GM12878 (cell line): Measurements from ENCODE around the gene GNGT2. TPM values are rescaled to one million over a fixed set of nuclear protein-coding genes. Genes with fewer than 3 reads are reported as not detected.

ENCODE experiments used
- CREM ChIP-seq: IDR thresholded peaks from 2 replicates; pipeline ENCODE4 v1.6.1; 2014; ENCODE audit warnings: antibody characterized with exemption, low read depth
- EED ChIP-seq: sonication (generic); IDR thresholded peaks from 2 replicates; pipeline ENCODE4 v1.6.1; 2016; ENCODE audit warnings: antibody characterized with exemption, low read depth
- FOS ChIP-seq: IDR thresholded peaks from 3 replicates; pipeline ENCODE4 v1.6.1; 2011; ENCODE audit warnings: borderline replicate concordance; ENCODE audit not compliant: insufficient read length; ENCODE audit errors: extremely low read depth
- GABPA ChIP-seq: IDR thresholded peaks from 2 replicates; pipeline ENCODE4 v1.6.1; 2014; ENCODE audit warnings: antibody characterized with exemption, low read depth, mild to moderate bottlenecking, inconsistent platforms
- GATAD2B ChIP-seq: fragments of 450-650 bp; conservative IDR thresholded peaks from 2 replicates; pipeline ENCODE4 v1.6.1; 2017; ENCODE audit warnings: low read depth, mild to moderate bottlenecking, moderate library complexity
- HDAC2 ChIP-seq: fragments of 200-600 bp; sonication (generic); IDR thresholded peaks from 2 replicates; pipeline ENCODE4 v1.6.1; 2017
- LARP7 ChIP-seq: fragments of 450-650 bp; IDR thresholded peaks from 2 replicates; pipeline ENCODE4 v1.6.1; 2017; ENCODE audit warnings: mild to moderate bottlenecking
- MEF2B ChIP-seq: fragments of 450-650 bp; IDR thresholded peaks from 2 replicates; pipeline ENCODE4 v1.6.1; 2018; ENCODE audit warnings: mild to moderate bottlenecking, moderate library complexity; ENCODE audit not compliant: partially characterized antibody, poor library complexity, severe bottlenecking
- MXI1 ChIP-seq: fragments of 150-350 bp; IDR thresholded peaks from 2 replicates; pipeline ENCODE4 v1.6.1; 2011; ENCODE audit warnings: low read depth, mild to moderate bottlenecking, inconsistent platforms, low read length, improper control_type of control experiment
- MYB ChIP-seq: fragments of 150-350 bp; IDR thresholded peaks from 2 replicates; pipeline ENCODE4 v1.6.1; 2014; ENCODE audit warnings: mild to moderate bottlenecking, low read depth, low read length, borderline replicate concordance
- NFYA ChIP-seq: IDR thresholded peaks from 2 replicates; pipeline ENCODE4 v1.6.1; 2011; ENCODE audit warnings: low read depth, mild to moderate bottlenecking, low read length, improper control_type of control experiment, borderline replicate concordance
- POLR2A ChIP-seq: IDR thresholded peaks from 2 replicates; pipeline ENCODE4 v1.6.1; 2011; ENCODE audit warnings: low read depth, mild to moderate bottlenecking, low read length
- RAD21 ChIP-seq: IDR thresholded peaks from 2 replicates; pipeline ENCODE4 v1.6.1; 2011; ENCODE audit warnings: mild to moderate bottlenecking, low read depth, low read length, moderate library complexity; ENCODE audit not compliant: insufficient read depth
- SIN3A ChIP-seq: IDR thresholded peaks from 2 replicates; pipeline ENCODE4 v1.6.1; 2012; ENCODE audit warnings: low read depth, low read length, improper control_type of control experiment
- SMARCA5 ChIP-seq: fragments of 450-650 bp; IDR thresholded peaks from 2 replicates; pipeline ENCODE4 v1.6.1; 2017; ENCODE audit warnings: mild to moderate bottlenecking
- SPI1 ChIP-seq: IDR thresholded peaks from 2 replicates; pipeline ENCODE4 v1.6.1; 2011; ENCODE audit warnings: low read depth, mild to moderate bottlenecking, low read length, moderate library complexity, borderline replicate concordance; ENCODE audit not compliant: insufficient read depth
- SREBF2 ChIP-seq: IDR thresholded peaks from 2 replicates; pipeline ENCODE4 v1.6.1; 2012; ENCODE audit warnings: mild to moderate bottlenecking, low read length
- SUZ12 ChIP-seq: fragments of 200-600 bp; sonication (generic); IDR thresholded peaks from one replicate; pipeline ENCODE4 v1.6.1; 2018; ENCODE audit warnings: antibody characterized with exemption, mild to moderate bottlenecking; ENCODE audit not compliant: unreplicated experiment
- TCF3 ChIP-seq: IDR thresholded peaks from 2 replicates; pipeline ENCODE4 v1.6.1; 2012; ENCODE audit warnings: low read depth, mild to moderate bottlenecking, low read length, borderline replicate concordance; ENCODE audit not compliant: insufficient read depth
- WRNIP1 ChIP-seq: IDR thresholded peaks from 2 replicates; pipeline ENCODE4 v1.6.1; 2011; ENCODE audit warnings: low read depth, low read length, improper control_type of control experiment, borderline replicate concordance
- polyA plus RNA-seq, 11 experiments: library from polyadenylated mRNA; depleted of rRNA in 4 of 11; unstranded in 6 of 11; stranded (reverse) in 5 of 11; fragments of >200 nt; fragmentation: Nextera tagmentation in 4 of 11; fragmentation: Illumina TruSeq in 1 of 11; extraction: Ambion mirVana in 4 of 11; extraction: Trizol in 1 of 11; gene quantifications; 1 replicate in 1 of 11; 2 replicates in 10 of 11; pipeline versions ENCODE4 v1.2.1 to v1.2.3, GENCODE V29; 2011 to 2016; ENCODE audit warnings: inconsistent platforms in 2 of 11, missing spikeins in 2 of 11, low read depth in 1 of 11
- total RNA-seq, 4 experiments: library from RNA; depleted of rRNA in 3 of 4; stranded (reverse); fragments of >200 nt in 3 of 4; fragmentation: Illumina TruSeq in 1 of 4; extraction: Trizol in 1 of 4; gene quantifications; 2 replicates each; pipeline versions ENCODE4 v1.2.1 to v1.2.3, GENCODE V29; 2013 to 2021
- TF ChIP-seq, protein P1 (sequence below): fragments of 150-350 bp; IDR thresholded peaks from 2 replicates; pipeline ENCODE4 v1.6.1; 2016; ENCODE audit warnings: low read depth, low read length
- TF ChIP-seq, protein P2 (sequence below): IDR thresholded peaks from 2 replicates; pipeline ENCODE4 v1.6.1; 2012; ENCODE audit warnings: low read depth, low read length, improper control_type of control experiment
- TF ChIP-seq, protein P3 (sequence below): fragments of 450-650 bp; IDR thresholded peaks from 2 replicates; pipeline ENCODE4 v1.6.1; 2017; ENCODE audit warnings: mild to moderate bottlenecking, low read depth, inconsistent platforms; ENCODE audit not compliant: poor library complexity, severe bottlenecking
- TF ChIP-seq, protein P4 (sequence below): fragments of 450-650 bp; IDR thresholded peaks from 2 replicates; pipeline ENCODE4 v1.6.1; 2017; ENCODE audit warnings: borderline replicate concordance

GNGT2 gene
- total and polyA plus RNA-seq, 10 of the 15 experiments (the other 5 are each of a cell fraction or from before 2014, with no cell fraction given), result 15.3 to 60.4 (median 32.0) TPM

DNA sequence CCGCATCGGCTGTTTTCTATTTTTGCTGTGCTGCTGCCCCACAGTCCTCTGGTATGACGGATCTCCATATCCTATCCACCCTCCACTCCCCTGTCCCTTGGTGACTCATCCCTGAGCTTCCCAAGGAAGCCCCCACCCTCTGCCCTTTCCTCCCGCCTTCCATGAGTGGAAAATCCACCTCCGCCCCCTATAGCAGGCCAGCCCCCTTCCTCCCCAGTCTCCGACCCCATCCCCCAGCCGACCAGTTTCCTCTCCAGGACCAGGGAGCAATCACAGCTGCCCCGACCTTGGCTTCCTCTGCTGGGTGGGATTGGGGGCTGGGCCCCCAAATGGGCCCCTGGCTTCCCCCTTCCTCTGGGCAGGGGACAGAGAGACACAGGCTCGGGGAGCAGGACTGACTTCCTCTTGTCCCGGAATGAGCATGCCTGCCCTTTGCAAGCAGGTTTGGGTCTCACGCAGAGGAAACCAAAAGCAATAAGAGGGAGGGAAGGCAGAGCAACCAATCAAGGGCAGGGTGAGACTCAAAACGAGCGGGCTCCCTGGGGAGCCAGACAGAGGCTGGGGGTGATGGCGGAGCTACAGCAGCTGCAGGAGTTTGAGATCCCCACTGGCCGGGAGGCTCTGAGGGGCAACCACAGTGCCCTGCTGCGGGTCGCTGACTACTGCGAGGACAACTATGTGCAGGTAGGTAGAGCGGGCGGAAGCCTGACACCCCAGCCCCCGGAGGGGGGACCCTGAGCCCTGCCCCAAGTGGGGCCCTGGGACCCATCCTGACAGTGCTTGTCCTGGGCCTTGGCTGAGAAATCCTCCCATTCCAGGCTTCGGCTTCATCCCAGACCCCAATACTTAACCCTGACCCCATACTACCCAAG is at the start of gene GNGT2, which contains the start of gene ABI3 (continued):
- TF ChIP-seq, protein P1, sequence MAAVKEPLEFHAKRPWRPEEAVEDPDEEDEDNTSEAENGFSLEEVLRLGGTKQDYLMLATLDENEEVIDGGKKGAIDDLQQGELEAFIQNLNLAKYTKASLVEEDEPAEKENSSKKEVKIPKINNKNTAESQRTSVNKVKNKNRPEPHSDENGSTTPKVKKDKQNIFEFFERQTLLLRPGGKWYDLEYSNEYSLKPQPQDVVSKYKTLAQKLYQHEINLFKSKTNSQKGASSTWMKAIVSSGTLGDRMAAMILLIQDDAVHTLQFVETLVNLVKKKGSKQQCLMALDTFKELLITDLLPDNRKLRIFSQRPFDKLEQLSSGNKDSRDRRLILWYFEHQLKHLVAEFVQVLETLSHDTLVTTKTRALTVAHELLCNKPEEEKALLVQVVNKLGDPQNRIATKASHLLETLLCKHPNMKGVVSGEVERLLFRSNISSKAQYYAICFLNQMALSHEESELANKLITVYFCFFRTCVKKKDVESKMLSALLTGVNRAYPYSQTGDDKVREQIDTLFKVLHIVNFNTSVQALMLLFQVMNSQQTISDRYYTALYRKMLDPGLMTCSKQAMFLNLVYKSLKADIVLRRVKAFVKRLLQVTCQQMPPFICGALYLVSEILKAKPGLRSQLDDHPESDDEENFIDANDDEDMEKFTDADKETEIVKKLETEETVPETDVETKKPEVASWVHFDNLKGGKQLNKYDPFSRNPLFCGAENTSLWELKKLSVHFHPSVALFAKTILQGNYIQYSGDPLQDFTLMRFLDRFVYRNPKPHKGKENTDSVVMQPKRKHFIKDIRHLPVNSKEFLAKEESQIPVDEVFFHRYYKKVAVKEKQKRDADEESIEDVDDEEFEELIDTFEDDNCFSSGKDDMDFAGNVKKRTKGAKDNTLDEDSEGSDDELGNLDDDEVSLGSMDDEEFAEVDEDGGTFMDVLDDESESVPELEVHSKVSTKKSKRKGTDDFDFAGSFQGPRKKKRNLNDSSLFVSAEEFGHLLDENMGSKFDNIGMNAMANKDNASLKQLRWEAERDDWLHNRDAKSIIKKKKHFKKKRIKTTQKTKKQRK, result no peak
- TF ChIP-seq SIN3A (peak; percentile 69), LARP7 (peak; percentile 66), MYB (no peak), SUZ12 (no peak), POLR2A (peak; percentile 97), SMARCA5 (peak; percentile 85; the same call in 1 of the 2 replicates), FOS (no peak), MEF2B (peak; percentile 99), SPI1 (peak; percentile 82), HDAC2 (no peak), GATAD2B (peak; percentile 65; the same call in 1 of the 2 replicates), SREBF2 (no peak), GABPA (no peak), CREM (peak; percentile 65; the same call in 1 of the 2 replicates), WRNIP1 (no peak), MXI1 (peak; percentile 83), EED (peak; percentile 71; the same call in 1 of the 2 replicates), RAD21 (peak; percentile 16; the same call in 1 of the 2 replicates), NFYA (no peak), TCF3 (peak; percentile 67)
- TF ChIP-seq, protein P2, sequence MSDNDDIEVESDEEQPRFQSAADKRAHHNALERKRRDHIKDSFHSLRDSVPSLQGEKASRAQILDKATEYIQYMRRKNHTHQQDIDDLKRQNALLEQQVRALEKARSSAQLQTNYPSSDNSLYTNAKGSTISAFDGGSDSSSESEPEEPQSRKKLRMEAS, result peak; percentile 79
- TF ChIP-seq, protein P3, sequence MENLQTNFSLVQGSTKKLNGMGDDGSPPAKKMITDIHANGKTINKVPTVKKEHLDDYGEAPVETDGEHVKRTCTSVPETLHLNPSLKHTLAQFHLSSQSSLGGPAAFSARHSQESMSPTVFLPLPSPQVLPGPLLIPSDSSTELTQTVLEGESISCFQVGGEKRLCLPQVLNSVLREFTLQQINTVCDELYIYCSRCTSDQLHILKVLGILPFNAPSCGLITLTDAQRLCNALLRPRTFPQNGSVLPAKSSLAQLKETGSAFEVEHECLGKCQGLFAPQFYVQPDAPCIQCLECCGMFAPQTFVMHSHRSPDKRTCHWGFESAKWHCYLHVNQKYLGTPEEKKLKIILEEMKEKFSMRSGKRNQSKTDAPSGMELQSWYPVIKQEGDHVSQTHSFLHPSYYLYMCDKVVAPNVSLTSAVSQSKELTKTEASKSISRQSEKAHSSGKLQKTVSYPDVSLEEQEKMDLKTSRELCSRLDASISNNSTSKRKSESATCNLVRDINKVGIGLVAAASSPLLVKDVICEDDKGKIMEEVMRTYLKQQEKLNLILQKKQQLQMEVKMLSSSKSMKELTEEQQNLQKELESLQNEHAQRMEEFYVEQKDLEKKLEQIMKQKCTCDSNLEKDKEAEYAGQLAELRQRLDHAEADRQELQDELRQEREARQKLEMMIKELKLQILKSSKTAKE, result peak; percentile 52
- TF ChIP-seq, protein P4, sequence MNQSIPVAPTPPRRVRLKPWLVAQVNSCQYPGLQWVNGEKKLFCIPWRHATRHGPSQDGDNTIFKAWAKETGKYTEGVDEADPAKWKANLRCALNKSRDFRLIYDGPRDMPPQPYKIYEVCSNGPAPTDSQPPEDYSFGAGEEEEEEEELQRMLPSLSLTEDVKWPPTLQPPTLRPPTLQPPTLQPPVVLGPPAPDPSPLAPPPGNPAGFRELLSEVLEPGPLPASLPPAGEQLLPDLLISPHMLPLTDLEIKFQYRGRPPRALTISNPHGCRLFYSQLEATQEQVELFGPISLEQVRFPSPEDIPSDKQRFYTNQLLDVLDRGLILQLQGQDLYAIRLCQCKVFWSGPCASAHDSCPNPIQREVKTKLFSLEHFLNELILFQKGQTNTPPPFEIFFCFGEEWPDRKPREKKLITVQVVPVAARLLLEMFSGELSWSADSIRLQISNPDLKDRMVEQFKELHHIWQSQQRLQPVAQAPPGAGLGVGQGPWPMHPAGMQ, result no peak
